ENCODE data around the gene MAP2K5. TPM values are rescaled to one million over a fixed set of nuclear protein-coding genes. Genes with fewer than 3 reads are reported as not detected.

Gene MAP2K5
- total and polyA plus RNA-seq, 9 of the 15 experiments (the other 6 are each of a cell fraction or from before 2014, with no cell fraction given): 0.41 to 16.5 (median 7.5) TPM

DNA sequence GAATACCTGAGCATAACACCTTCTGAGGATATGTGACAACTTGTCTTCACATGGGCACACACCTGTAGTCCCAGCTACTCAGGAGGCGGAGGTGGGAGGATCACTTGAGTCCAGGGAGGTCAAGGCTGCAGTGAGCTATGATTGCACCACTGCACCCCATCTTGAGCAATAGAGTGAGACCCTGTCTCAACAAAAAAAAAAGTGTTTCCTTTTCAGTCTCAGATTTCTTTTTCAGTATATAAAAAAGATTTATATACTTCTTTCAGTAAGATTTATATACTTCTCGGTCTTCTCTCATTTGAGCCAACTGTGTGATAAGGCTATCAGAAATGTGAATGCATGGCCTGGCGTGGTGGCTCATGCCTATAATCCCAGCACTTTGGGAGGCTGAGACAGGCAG, 197.9 kb downstream of the MAP2K5 start (continued):
- TF ChIP-seq, protein P1, sequence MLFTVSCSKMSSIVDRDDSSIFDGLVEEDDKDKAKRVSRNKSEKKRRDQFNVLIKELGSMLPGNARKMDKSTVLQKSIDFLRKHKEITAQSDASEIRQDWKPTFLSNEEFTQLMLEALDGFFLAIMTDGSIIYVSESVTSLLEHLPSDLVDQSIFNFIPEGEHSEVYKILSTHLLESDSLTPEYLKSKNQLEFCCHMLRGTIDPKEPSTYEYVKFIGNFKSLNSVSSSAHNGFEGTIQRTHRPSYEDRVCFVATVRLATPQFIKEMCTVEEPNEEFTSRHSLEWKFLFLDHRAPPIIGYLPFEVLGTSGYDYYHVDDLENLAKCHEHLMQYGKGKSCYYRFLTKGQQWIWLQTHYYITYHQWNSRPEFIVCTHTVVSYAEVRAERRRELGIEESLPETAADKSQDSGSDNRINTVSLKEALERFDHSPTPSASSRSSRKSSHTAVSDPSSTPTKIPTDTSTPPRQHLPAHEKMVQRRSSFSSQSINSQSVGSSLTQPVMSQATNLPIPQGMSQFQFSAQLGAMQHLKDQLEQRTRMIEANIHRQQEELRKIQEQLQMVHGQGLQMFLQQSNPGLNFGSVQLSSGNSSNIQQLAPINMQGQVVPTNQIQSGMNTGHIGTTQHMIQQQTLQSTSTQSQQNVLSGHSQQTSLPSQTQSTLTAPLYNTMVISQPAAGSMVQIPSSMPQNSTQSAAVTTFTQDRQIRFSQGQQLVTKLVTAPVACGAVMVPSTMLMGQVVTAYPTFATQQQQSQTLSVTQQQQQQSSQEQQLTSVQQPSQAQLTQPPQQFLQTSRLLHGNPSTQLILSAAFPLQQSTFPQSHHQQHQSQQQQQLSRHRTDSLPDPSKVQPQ (CRISPR knock-in tag; IDR thresholded peaks at IDR 0.05; ENCODE audit: borderline replicate concordance): no peak
- TF ChIP-seq ZNF445 (CRISPR knock-in tag; IDR thresholded peaks at IDR 0.05; ENCODE audit: low read depth): no peak
- TF ChIP-seq KDM1A (IDR thresholded peaks at IDR 0.05): no peak
- no peak for TF ChIP-seq ZNF316 (IDR thresholded peaks at IDR 0.05)
- TF ChIP-seq ZNF583 (CRISPR knock-in tag; IDR thresholded peaks at IDR 0.05): no peak
- TF ChIP-seq SIN3B (IDR thresholded peaks at IDR 0.05; ENCODE audit: low read depth): no peak
- TF ChIP-seq, protein P2, sequence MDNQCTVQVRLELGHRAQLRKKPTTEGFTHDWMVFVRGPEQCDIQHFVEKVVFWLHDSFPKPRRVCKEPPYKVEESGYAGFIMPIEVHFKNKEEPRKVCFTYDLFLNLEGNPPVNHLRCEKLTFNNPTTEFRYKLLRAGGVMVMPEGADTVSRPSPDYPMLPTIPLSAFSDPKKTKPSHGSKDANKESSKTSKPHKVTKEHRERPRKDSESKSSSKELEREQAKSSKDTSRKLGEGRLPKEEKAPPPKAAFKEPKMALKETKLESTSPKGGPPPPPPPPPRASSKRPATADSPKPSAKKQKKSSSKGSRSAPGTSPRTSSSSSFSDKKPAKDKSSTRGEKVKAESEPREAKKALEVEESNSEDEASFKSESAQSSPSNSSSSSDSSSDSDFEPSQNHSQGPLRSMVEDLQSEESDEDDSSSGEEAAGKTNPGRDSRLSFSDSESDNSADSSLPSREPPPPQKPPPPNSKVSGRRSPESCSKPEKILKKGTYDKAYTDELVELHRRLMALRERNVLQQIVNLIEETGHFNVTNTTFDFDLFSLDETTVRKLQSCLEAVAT (IDR thresholded peaks at IDR 0.05): no peak
- TF ChIP-seq ZNF511 (CRISPR knock-in tag; IDR thresholded peaks at IDR 0.05): no peak
